CD4-positive, alpha-beta T cell (primary cell): ENCODE measurements around the gene TTC34. TPM values are rescaled to one million over a fixed set of nuclear protein-coding genes. Genes with fewer than 3 reads are reported as not detected.

Source experiments
- ATAC-seq: fragments of 200-7000 bp; cut with Tn5 transposase; one replicate; pipeline ENCODE4 v1.10.0; 2022; ENCODE audit warnings: mild to moderate bottlenecking; ENCODE audit not compliant: poor library complexity
- CTCF ChIA-PET: fragments of 350-600 bp; sonication (Branson Sonifier 250); formaldehyde crosslinking; loops from one replicate; lab custom pipeline; 2021; ENCODE audit warnings: antibody characterized with exemption, inconsistent platforms; lab: Charles Lee
- POLR2A ChIA-PET: fragments of 350-600 bp; sonication (Branson Sonifier 250); formaldehyde crosslinking; loops from one replicate; lab custom pipeline; 2021; ENCODE audit warnings: antibody characterized with exemption, inconsistent platforms; lab: Charles Lee
- DNase-seq, 14 experiments: peaks; one replicate each; pipeline ENCODE4 v3.0.0-alpha.2; 2013 to 2020; ENCODE audit warnings: mixed read lengths in 2 of 14
- H3K27ac ChIP-seq, 2 donors: one replicate each; pipeline versions ENCODE4 v1.5.1 to v1.7.0; 2013; ENCODE audit warnings: low read length in 2 of 2, low read depth in 1 of 2, mild to moderate bottlenecking in 1 of 2
- H3K27me3 ChIP-seq, 2 experiments: 1 replicate in 1 of 2; 2 replicates in 1 of 2; pipeline versions ENCODE4 v1.6.1 to v1.7.0; 2013; ENCODE audit warnings: low read length in 2 of 2, control low read depth in 1 of 2, mild to moderate bottlenecking in 1 of 2, moderate library complexity in 1 of 2; ENCODE audit not compliant: insufficient read depth in 2 of 2, control insufficient read depth in 1 of 2
- H3K36me3 ChIP-seq: one replicate; pipeline ENCODE4 v1.6.1; 2013; ENCODE audit warnings: low read length, control low read depth; ENCODE audit not compliant: insufficient read depth
- H3K4me1 ChIP-seq: one replicate; pipeline ENCODE4 v1.6.1; 2013; ENCODE audit warnings: low read length, control low read depth; ENCODE audit not compliant: insufficient read depth
- H3K4me3 ChIP-seq: one replicate; pipeline ENCODE4 v1.5.1; 2013; ENCODE audit warnings: mild to moderate bottlenecking, low read length, moderate library complexity
- H3K9me3 ChIP-seq, 2 experiments: 1 replicate in 1 of 2; 2 replicates in 1 of 2; pipeline versions ENCODE4 v1.6.1 to v1.7.0; 2013; ENCODE audit warnings: low read length in 2 of 2, mild to moderate bottlenecking in 2 of 2, control low read depth in 1 of 2, moderate library complexity in 1 of 2; ENCODE audit not compliant: control insufficient read depth in 1 of 2, insufficient read depth in 1 of 2
- H3K27ac Mint-ChIP-seq: one replicate; pipeline ENCODE4 v1.8.0; 2020; ENCODE audit warnings: mixed read lengths
- H3K27me3 Mint-ChIP-seq: one replicate; pipeline ENCODE4 v1.8.0; 2021; ENCODE audit warnings: mixed read lengths
- H3K36me3 Mint-ChIP-seq: one replicate; pipeline ENCODE4 v1.8.0; 2021; ENCODE audit warnings: low read depth, mixed read lengths
- H3K4me1 Mint-ChIP-seq: one replicate; pipeline ENCODE4 v1.8.0; 2021; ENCODE audit warnings: low read depth, mixed read lengths
- H3K4me3 Mint-ChIP-seq: one replicate; pipeline ENCODE4 v1.8.0; 2020; ENCODE audit warnings: mild to moderate bottlenecking, mixed read lengths
- H3K9me3 Mint-ChIP-seq: one replicate; pipeline ENCODE4 v1.8.0; 2020; ENCODE audit warnings: mixed read lengths
- intact Hi-C, 2 experiments: fragments of 100-400 bp; cut with DNase I in 1 of 2; cut with micrococcal nuclease in 1 of 2; formaldehyde crosslinking; loops; one replicate each; pipeline versions ENCODE4 v1.15.1 to v1.9.0; 2023 to 2025; cut with DNase I, micrococcal nuclease
- total RNA-seq, 174 experiments: library from RNA in 2 of 174; stranded (reverse) in 2 of 174; gene quantifications; one replicate each; pipeline ENCODE4 v1.2.3 and lab custom pipeline; 2021 to 2026
- TF ChIP-seq, protein P1 (sequence below): fragments of 200-600 bp; IDR thresholded peaks from one replicate; pipeline ENCODE4 v1.8.0; 2022; ENCODE audit warnings: antibody characterized with exemption, mild to moderate bottlenecking

TTC34 gene
- total RNA-seq, 2 experiments from 2014 or later: 1.3 TPM

DNA sequence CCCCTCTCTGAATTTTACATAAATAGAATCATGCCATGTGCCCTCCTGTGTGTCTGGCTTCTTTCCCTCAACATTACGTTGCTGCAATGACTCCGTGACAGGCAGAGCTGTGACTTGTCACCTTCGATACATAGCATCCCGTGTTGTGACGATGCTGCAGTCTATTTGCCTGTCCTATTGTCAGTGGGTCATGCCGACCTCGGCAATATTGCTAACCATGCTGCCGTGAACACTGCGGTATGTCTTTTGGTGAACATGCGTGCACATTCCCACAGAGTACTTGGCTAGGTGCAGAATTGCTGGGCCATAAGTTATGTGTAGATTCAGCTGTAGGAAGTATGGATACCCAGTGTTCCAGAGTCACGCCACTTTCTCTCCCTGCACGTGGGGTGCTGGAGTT, 36.3 kb upstream of the TTC34 start:
- H3K4me3 ChIP-seq: no peak overlapping the region
- intact Hi-C loops: no loop called here
- no peaks in the 10 kb centered on the region for H3K36me3 ChIP-seq
- no peak overlapping the region for H3K27ac Mint-ChIP-seq
- ATAC-seq (no peak), DNase-seq (no peak)
- CTCF ChIA-PET: no interaction called here
- H3K27me3 ChIP-seq: no peaks in the 10 kb centered on the region
- H3K9me3 Mint-ChIP-seq: no peaks in the 10 kb centered on the region
- H3K4me1 Mint-ChIP-seq: peaks cover 31% of the 10 kb centered on the region
- peaks cover 27% of the 10 kb centered on the region for H3K4me1 ChIP-seq
- TF ChIP-seq, protein P1, sequence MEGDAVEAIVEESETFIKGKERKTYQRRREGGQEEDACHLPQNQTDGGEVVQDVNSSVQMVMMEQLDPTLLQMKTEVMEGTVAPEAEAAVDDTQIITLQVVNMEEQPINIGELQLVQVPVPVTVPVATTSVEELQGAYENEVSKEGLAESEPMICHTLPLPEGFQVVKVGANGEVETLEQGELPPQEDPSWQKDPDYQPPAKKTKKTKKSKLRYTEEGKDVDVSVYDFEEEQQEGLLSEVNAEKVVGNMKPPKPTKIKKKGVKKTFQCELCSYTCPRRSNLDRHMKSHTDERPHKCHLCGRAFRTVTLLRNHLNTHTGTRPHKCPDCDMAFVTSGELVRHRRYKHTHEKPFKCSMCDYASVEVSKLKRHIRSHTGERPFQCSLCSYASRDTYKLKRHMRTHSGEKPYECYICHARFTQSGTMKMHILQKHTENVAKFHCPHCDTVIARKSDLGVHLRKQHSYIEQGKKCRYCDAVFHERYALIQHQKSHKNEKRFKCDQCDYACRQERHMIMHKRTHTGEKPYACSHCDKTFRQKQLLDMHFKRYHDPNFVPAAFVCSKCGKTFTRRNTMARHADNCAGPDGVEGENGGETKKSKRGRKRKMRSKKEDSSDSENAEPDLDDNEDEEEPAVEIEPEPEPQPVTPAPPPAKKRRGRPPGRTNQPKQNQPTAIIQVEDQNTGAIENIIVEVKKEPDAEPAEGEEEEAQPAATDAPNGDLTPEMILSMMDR: no peak
- POLR2A ChIA-PET: no interaction called here
- no peaks in the 10 kb centered on the region for H3K36me3 Mint-ChIP-seq
- H3K27ac ChIP-seq: no peak overlapping the region
- peaks cover 0 to 4% of the 10 kb centered on the region in 2 experiments for H3K9me3 ChIP-seq
- H3K27me3 Mint-ChIP-seq: no peaks in the 10 kb centered on the region
- H3K4me3 Mint-ChIP-seq: no peak overlapping the region

DNA sequence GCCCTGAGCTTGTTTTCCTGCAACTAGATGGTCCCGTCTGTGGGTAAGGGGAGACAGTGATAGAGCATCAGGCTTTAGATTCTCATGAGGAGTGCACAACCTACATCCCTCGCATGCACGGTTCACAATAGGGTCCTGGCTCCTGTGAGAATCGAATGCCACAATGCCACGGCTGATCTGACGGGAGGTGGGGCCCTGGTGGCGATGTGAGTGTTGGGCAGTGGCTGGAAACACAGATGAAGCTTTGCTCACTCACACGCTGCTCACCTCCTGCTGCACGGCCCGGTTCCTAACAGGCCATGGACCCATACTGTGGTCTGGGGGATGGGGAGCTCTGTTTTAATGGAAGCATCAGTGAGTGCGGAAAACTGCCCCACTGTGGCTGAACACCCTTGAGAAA, 35.8 kb upstream of the TTC34 start:
- peaks cover 0 to 4% of the 10 kb centered on the region in 2 experiments for H3K9me3 ChIP-seq
- no peaks in the 10 kb centered on the region for H3K36me3 ChIP-seq
- Mint-ChIP-seq H3K27me3 (no peaks in the 10 kb centered on the region), H3K4me3 (no peak overlapping the region), H3K4me1 (peaks cover 31% of the 10 kb centered on the region), H3K36me3 (no peaks in the 10 kb centered on the region), H3K9me3 (no peaks in the 10 kb centered on the region), H3K27ac (no peak overlapping the region)
- no peak overlapping the region for H3K4me3 ChIP-seq
- H3K4me1 ChIP-seq: peaks cover 27% of the 10 kb centered on the region
- H3K27ac ChIP-seq: no peak overlapping the region
- no peak for DNase-seq
- POLR2A ChIA-PET: no interaction called here
- TF ChIP-seq, protein P1: no peak
- no peak for ATAC-seq
- intact Hi-C loops: no loop called here
- no peaks in the 10 kb centered on the region for H3K27me3 ChIP-seq
- CTCF ChIA-PET: no interaction called here

DNA sequence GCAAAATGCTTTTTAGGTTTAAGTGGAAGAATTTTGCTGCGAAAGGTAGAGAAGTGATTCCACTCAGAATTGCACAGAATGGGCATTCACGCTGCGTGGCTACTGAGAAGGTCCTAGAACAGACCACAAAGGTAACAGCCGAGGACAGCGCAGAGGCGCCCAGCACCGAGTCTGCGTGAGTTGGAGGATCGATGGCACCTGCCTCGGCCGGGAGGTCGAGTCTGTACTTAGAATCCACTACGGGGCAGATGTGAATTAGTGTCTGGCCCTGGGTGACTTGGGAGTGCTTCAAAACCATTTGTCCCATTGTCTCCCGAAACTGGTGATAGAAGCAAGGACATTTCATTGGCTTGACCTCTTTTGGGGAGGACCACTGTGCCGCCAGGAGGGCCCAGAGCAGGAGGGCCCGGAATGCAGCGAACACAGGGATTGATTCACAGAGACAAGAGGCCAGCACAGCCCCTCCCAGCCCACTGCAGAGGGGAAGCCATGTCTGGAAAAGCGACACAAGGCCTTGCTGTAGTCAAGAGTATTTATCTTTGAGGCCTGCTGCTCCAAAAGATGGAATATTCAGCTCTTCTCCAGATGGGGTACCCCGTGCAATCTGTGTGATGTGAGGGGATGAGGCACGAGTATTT, 35.0 kb upstream of the TTC34 start:
- ChIA-PET CTCF (no interaction called here), POLR2A (no interaction called here)
- TF ChIP-seq, protein P1: no peak
- H3K4me1 Mint-ChIP-seq: peaks cover 30% of the 10 kb centered on the region
- H3K27ac Mint-ChIP-seq: no peak overlapping the region
- Histone ChIP-seq H3K4me1 (peaks cover 27% of the 10 kb centered on the region), H3K27me3 (no peaks in the 10 kb centered on the region), H3K4me3 (no peak overlapping the region), H3K9me3 (peaks cover 0 to 11% of the 10 kb centered on the region in 2 experiments), H3K27ac (no peak overlapping the region), H3K36me3 (no peaks in the 10 kb centered on the region)
- no peaks in the 10 kb centered on the region for H3K27me3 Mint-ChIP-seq
- H3K9me3 Mint-ChIP-seq: no peaks in the 10 kb centered on the region
- no peaks in the 10 kb centered on the region for H3K36me3 Mint-ChIP-seq
- no peak overlapping the region for H3K4me3 Mint-ChIP-seq
- intact Hi-C loops: no loop called here
- DNase-seq (no peak), ATAC-seq (no peak)
